Activated naive CD8-positive, alpha-beta T cell treated with anti-CD3 and anti-CD28 coated beads, Interleukin-2, amount 50 U/mL, for 24 hours (primary cell): ENCODE data around the gene PSMB10.

Experiments
- ATAC-seq: fragments of 150-1000 bp; cut with Tn5 transposase; one replicate; pipeline ENCODE4 v1.10.0; 2021
- DNase-seq: peaks from one replicate; pipeline ENCODE4 v3.0.0; 2021
- H3K27ac Mint-ChIP-seq: one replicate; pipeline ENCODE4 v1.8.0; 2021; ENCODE audit warnings: mild to moderate bottlenecking, mixed read lengths
- H3K27me3 Mint-ChIP-seq: one replicate; pipeline ENCODE4 v1.8.0; 2021; ENCODE audit warnings: mixed read lengths
- H3K36me3 Mint-ChIP-seq: one replicate; pipeline ENCODE4 v1.8.0; 2021; ENCODE audit warnings: low read depth, mixed read lengths
- H3K4me1 Mint-ChIP-seq: one replicate; pipeline ENCODE4 v1.8.0; 2021; ENCODE audit warnings: mixed read lengths
- H3K4me3 Mint-ChIP-seq: one replicate; pipeline ENCODE4 v1.8.0; 2021; ENCODE audit warnings: mild to moderate bottlenecking, moderate library complexity, mixed read lengths
- H3K9me3 Mint-ChIP-seq: one replicate; pipeline ENCODE4 v1.8.0; 2021; ENCODE audit warnings: mixed read lengths

PSMB10 gene

GRCh38 chr16:67951485-67951884 lies 14.8 kb upstream of the PSMB10 start:
- no peaks in the 10 kb centered on the region for H3K27me3 Mint-ChIP-seq
- no peaks in the 10 kb centered on the region for H3K9me3 Mint-ChIP-seq
- ATAC-seq (no peak), DNase-seq (no peak)
- no peak overlapping the region for H3K27ac Mint-ChIP-seq
- H3K4me1 Mint-ChIP-seq, result no peaks in the 10 kb centered on the region
- no peak overlapping the region for H3K4me3 Mint-ChIP-seq
- H3K36me3 Mint-ChIP-seq, result no peaks in the 10 kb centered on the region

GRCh38 chr16:67950335-67950843 lies 13.7 kb upstream of the PSMB10 start:
- no peaks in the 10 kb centered on the region for H3K27me3 Mint-ChIP-seq
- H3K9me3 Mint-ChIP-seq, result no peaks in the 10 kb centered on the region
- H3K4me3 Mint-ChIP-seq, result no peak overlapping the region
- no peaks in the 10 kb centered on the region for H3K4me1 Mint-ChIP-seq
- no peak for DNase-seq
- no peak overlapping the region for H3K27ac Mint-ChIP-seq
- H3K36me3 Mint-ChIP-seq, result no peaks in the 10 kb centered on the region
- no peak for ATAC-seq

- Mint-ChIP-seq H3K36me3 (no peaks in the 10 kb centered on the region), H3K4me3 (no peak overlapping the region), H3K9me3 (no peaks in the 10 kb centered on the region), H3K27me3 (no peaks in the 10 kb centered on the region), H3K4me1 (no peaks in the 10 kb centered on the region), H3K27ac (no peak overlapping the region)
- ATAC-seq (no peak), DNase-seq (no peak)
Observed at GRCh38 chr16:67949645-67950044, 13.0 kb upstream of the PSMB10 start.

- Mint-ChIP-seq H3K4me1 (no peaks in the 10 kb centered on the region), H3K27me3 (no peaks in the 10 kb centered on the region), H3K4me3 (no peak overlapping the region), H3K27ac (no peak overlapping the region), H3K36me3 (no peaks in the 10 kb centered on the region), H3K9me3 (no peaks in the 10 kb centered on the region)
- ATAC-seq (no peak), DNase-seq (no peak)
Observed at GRCh38 chr16:67948015-67948414, 11.4 kb upstream of the PSMB10 start.

GRCh38 chr16:67946966-67947558 lies 10.4 kb upstream of the PSMB10 start:
- no peak for ATAC-seq
- Mint-ChIP-seq H3K9me3 (no peaks in the 10 kb centered on the region), H3K4me1 (peaks cover 2% of the 10 kb centered on the region), H3K27ac (no peak overlapping the region), H3K36me3 (peaks cover 2% of the 10 kb centered on the region), H3K27me3 (no peaks in the 10 kb centered on the region), H3K4me3 (no peak overlapping the region)
- no peak for DNase-seq

- Mint-ChIP-seq H3K27ac (no peak overlapping the region), H3K4me1 (peaks cover 7% of the 10 kb centered on the region), H3K27me3 (no peaks in the 10 kb centered on the region), H3K4me3 (no peak overlapping the region), H3K36me3 (peaks cover 2% of the 10 kb centered on the region), H3K9me3 (no peaks in the 10 kb centered on the region)
- no peak for ATAC-seq
- no peak for DNase-seq
Observed at GRCh38 chr16:67946128-67946569, 9.5 kb upstream of the PSMB10 start.

- Mint-ChIP-seq H3K4me1 (peaks cover 8% of the 10 kb centered on the region), H3K4me3 (no peak overlapping the region), H3K27me3 (no peaks in the 10 kb centered on the region), H3K36me3 (peaks cover 2% of the 10 kb centered on the region), H3K27ac (no peak overlapping the region), H3K9me3 (no peaks in the 10 kb centered on the region)
- no peak for DNase-seq
- no peak for ATAC-seq
Observed at GRCh38 chr16:67945392-67945933, 8.8 kb upstream of the PSMB10 start.

GRCh38 chr16:67944690-67945391 lies 8.2 kb upstream of the PSMB10 start:
- H3K4me3 Mint-ChIP-seq, result no peak overlapping the region
- H3K4me1 Mint-ChIP-seq, result peaks cover 15% of the 10 kb centered on the region
- no peak for ATAC-seq
- H3K36me3 Mint-ChIP-seq, result peaks cover 2% of the 10 kb centered on the region
- no peaks in the 10 kb centered on the region for H3K27me3 Mint-ChIP-seq
- no peak for DNase-seq
- no peaks in the 10 kb centered on the region for H3K9me3 Mint-ChIP-seq
- no peak overlapping the region for H3K27ac Mint-ChIP-seq

GRCh38 chr16:67943619-67944504 lies 7.2 kb upstream of the PSMB10 start, which contains the start of gene LCAT:
Gene LCAT (minus strand): TSS chr16:67944120. CDS start chr16:67944101, 19 bp downstream.
- ATAC-seq, result no peak
- Mint-ChIP-seq H3K4me3 (no peak within 1 kb of the TSS), H3K4me1 (peaks cover 24% of the 10 kb centered on the region), H3K36me3 (peaks cover 2% of the 10 kb centered on the region), H3K27me3 (no peaks in the 10 kb centered on the region), H3K9me3 (no peaks in the 10 kb centered on the region), H3K27ac (no peak within 1 kb of the TSS)
- no peak for DNase-seq

GRCh38 chr16:67943256-67943618 lies 6.6 kb upstream of the PSMB10 start:
- DNase-seq, result no peak
- Mint-ChIP-seq H3K9me3 (no peaks in the 10 kb centered on the region), H3K27ac (no peak overlapping the region), H3K4me3 (no peak overlapping the region), H3K27me3 (no peaks in the 10 kb centered on the region), H3K4me1 (peaks cover 26% of the 10 kb centered on the region), H3K36me3 (peaks cover 2% of the 10 kb centered on the region)
- ATAC-seq, result no peak

GRCh38 chr16:67942510-67943255 lies 6.0 kb upstream of the PSMB10 start:
- DNase-seq (no peak), ATAC-seq (no peak)
- Mint-ChIP-seq H3K36me3 (peaks cover 2% of the 10 kb centered on the region), H3K27ac (no peak overlapping the region), H3K4me3 (no peak overlapping the region), H3K9me3 (no peaks in the 10 kb centered on the region), H3K27me3 (no peaks in the 10 kb centered on the region), H3K4me1 (peaks cover 26% of the 10 kb centered on the region)

- Mint-ChIP-seq H3K4me1 (peaks cover 29% of the 10 kb centered on the region), H3K9me3 (no peaks in the 10 kb centered on the region), H3K27me3 (no peaks in the 10 kb centered on the region), H3K36me3 (peaks cover 4% of the 10 kb centered on the region), H3K27ac (no peak overlapping the region), H3K4me3 (no peak overlapping the region)
- ATAC-seq (peak; percentile 30), DNase-seq (peak; percentile 42)
Observed at GRCh38 chr16:67942200-67942509, 5.5 kb upstream of the PSMB10 start.

GRCh38 chr16:67941469-67942199 lies 5.0 kb upstream of the PSMB10 start:
- Mint-ChIP-seq H3K27me3 (no peaks in the 10 kb centered on the region), H3K27ac (peak overlapping the region; percentile 60), H3K9me3 (no peaks in the 10 kb centered on the region), H3K36me3 (peaks cover 7% of the 10 kb centered on the region), H3K4me1 (peaks cover 34% of the 10 kb centered on the region), H3K4me3 (no peak overlapping the region)
- DNase-seq (no peak), ATAC-seq (no peak)
